ENCODE results near the gene PKN1.
A peak's percentile ranks its signal among the peaks of the same experiment; 100 is the strongest.

PKN1 gene

DNA sequence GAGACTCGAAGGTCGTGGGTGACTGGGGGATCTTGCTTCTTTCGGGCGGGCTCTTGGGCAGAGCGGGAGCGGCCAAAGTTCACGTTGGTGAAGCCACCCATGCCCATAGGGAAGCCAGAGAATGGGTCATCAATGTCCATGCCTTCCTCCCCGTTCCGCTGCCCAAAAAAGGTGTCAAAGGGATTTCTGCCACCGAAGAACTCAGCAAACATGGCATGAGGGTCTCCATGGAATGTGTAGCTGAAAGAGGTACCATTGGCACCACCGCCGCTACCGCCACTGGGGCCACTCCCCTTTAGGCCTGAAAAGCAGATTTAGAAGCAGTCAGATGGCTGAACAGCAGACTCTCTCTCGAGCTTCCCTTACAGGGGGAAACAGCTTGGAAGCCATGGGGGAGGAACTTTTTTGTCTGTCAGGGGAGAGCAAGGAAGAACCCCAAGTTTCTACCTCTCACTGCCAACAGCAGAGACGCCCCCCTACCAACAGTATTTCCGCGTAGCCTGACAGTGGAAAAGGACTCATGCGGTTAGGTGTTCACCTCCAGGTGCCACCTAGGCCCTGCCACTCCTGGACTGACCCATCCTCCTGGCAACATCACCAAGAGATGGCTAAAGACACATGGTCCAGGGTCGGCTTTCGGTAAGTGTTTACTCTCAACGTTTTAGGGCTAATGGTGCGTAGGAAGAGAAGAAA, 83.8 kb downstream of the PKN1 start:
- DNase-seq, result peak; percentile 45

DNA sequence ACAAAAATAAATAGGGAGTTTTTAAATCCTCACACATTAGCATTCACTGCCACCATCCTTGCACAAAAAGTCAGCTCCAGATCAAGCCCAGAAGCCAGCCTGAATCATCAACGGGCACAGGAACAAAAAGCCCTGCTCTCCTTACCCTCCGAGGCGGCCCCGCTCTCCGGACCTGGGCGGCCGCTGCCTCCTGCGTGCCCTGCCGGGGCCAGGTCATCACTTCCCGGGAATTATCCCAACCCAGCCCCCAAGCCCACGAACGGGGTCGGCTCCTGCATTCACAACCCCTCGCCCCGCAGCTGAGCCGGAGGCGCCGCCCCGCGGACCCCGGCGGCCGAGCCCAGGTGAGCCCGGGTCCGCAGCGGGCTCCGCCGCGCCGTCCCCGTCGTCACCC, 84.3 kb downstream of the PKN1 start:
- DNase-seq, result no peak

DNA sequence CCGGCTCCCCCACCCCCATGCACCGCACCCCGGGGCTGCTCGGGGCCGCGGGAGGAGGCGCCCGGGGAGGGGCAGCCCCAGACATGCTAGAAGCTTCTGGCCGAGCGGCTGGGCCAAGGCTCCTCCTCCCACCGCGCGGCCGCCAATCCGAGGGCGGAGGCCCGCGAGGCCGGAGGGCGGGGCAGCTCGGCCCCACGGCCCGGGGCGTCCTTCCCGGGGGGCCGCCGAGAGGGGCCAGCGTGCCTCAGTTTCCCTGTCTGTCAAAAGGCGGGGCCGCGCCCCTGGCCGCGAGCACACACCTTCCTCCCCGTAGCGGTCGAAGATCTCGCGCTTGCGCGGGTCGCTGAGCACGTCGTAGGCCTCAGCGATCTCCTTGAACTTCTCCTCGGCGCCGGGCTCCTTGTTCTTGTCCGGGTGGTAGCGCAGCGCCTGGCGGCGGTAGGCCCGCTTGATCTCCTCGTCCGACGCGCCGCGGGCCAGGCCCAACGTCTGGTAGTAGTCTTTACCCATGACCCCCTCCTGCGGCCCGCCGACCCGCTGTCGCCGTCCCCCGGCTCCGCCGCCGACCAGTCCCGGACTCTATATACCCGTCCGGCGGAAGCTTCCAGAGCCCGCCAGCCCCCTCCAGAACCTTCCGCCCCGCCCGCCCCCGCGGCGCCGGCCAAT, 84.9 kb downstream of the PKN1 start, which contains the start of gene DNAJB1:
Gene DNAJB1, minus strand, starts transcription at position 558 of the 666 bp plus-strand sequence. Its CDS starts 48 bp downstream, at position 510.
- peak; percentile 75 for DNase-seq

DNA sequence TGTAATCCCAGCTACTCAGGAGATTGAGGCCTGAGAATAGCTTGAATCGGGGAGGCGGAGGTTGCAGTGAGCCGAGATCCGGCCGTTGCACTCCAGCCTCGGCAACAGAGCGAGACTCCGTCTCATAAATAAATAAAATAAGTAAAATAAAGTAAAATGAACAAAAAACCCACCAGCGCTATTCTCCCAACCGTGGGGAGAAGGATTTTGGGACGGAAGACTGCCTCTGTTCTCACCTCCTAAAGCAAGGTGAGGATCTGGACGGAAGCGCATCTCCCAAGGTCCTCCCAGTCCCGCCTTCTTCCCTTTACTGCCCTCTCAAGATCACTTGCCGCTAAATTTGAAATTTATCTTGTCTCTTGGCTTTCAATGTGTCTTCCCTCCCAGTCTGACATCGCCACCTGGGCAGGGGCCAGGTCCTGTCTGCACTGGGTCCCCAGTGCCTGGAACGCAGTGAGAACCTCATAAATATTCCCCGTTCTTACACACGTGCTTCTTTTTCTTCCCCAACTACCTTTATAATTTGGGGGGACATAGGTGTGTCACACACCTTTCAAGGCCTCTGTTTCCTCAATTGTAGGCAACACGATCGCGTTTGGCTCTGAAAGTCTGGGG, 86.2 kb downstream of the PKN1 start:
- no peak for DNase-seq

DNA sequence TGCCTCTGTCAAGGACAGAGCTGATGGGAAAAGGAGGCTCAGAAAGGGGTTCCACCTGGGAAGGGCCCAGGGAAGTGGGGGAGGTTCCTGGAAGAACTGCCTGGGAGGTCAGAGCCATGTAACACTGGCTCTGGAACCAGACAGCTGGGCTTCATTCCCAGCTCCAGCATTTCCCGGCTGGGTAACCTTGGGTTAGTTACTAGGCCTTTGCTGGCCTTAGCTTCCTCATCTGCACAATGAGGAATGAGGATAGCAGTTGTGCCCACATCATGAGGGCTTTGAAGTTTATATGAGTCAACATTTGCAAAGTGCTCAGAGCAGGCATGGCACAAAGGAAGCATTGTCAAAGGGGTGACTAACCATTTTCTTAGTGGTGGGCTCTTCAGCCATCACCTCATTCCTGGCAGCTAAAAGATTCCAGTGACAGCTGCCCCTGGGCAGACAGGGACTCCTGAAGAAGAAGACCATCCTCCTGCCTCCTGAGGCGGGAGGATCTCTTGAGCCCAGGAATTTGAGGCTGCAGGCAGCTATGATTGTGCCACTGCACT, 86.8 kb downstream of the PKN1 start:
- DNase-seq, result no peak

DNA sequence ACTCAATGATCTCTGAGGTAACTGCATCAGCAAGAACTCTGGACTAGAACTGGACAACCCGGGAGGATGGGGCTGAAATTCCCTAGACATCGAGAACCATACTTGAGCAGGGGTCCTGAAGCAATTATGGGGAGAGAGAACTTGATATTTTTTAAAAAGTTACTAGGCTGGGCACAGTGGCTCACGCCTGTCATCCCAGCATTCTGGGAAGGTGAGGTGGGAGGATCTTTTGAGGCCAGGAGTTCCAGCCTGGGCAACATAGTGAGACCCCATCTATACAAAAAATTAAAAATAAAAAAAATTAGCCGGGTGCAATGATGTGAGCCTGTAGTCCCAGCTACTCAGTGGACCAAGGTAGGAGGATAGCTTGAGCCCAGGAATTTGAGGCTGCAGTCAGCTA, 87.4 kb downstream of the PKN1 start:
- DNase-seq, result no peak

Data from NK-92 treated with Interleukin-12 subunit alpha and Interleukin-12 subunit beta, amount 100 ng/mL, for 24 hours (cell line).